ENCODE measurements around the gene PRXL2A.

Gene PRXL2A

GRCh38 chr10:80484243-80484642 lies 75.9 kb downstream of the PRXL2A start:
- Mint-ChIP-seq H3K27ac (peak overlapping the region; percentile 99), H3K4me1 (ENCODE audit: low read depth) (peaks cover 88% of the 10 kb centered on the region), H3K36me3 (ENCODE audit: low read depth) (peaks cover 39% of the 10 kb centered on the region), H3K9me3 (no peaks in the 10 kb centered on the region), H3K4me3 (peak overlapping the region; percentile 75), H3K27me3 (no peaks in the 10 kb centered on the region)

- Mint-ChIP-seq H3K9me3 (no peaks in the 10 kb centered on the region), H3K4me3 (peak overlapping the region; percentile 75), H3K36me3 (ENCODE audit: low read depth) (peaks cover 43% of the 10 kb centered on the region), H3K27ac (peak overlapping the region; percentile 99), H3K4me1 (ENCODE audit: low read depth) (peaks cover 93% of the 10 kb centered on the region), H3K27me3 (no peaks in the 10 kb centered on the region)
Observed at GRCh38 chr10:80484676-80485075, 76.3 kb downstream of the PRXL2A start.

DNA sequence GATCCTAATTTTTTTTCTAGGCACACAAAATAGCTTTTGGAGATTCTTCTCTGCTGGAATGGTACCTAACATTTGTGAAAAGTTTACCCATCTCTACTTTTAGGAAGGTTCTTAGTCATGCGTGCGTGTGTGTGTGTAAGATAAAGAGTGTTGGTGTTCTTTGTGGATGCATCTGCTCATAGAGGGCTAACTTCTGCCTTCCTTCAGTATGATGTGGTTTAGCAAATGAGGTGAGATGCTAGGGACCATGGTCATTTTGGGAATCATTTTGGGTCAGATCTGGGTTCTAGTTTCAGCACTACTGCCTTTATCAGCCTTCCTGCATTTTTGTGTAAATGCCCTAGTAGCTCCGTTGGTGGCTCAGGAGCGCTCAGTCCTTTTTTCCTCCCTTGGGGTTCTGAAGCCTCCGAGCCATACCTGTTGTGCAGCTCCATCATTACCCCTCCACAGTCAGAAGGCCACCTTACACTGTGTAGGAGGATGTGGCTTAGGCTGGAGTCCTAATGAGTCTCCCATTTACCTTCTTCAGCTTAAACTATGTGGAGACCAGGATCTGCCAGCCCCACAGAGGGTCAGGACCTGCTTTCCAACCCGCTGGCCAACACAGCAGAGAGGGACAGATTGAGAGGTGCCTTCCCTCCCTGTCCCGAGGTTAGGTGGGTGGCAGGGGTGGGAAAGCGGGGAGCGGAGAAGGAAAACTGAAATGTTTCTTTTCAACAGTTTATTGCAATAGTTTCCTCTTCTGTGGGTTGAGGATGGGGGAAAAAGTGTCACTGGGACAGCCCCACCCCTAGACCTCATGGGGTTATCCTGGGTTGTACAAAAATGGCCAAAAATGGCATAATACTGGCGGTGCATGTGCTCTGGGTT lies 77.0 kb downstream of the PRXL2A start:
- peaks cover 96% of the 10 kb centered on the region for H3K4me1 Mint-ChIP-seq (ENCODE audit: low read depth)
- peak overlapping the region; percentile 75 for H3K4me3 Mint-ChIP-seq
- H3K36me3 Mint-ChIP-seq (ENCODE audit: low read depth): peaks cover 46% of the 10 kb centered on the region
- H3K27ac Mint-ChIP-seq: peak overlapping the region; percentile 99
- H3K9me3 Mint-ChIP-seq: no peaks in the 10 kb centered on the region
- no peaks in the 10 kb centered on the region for H3K27me3 Mint-ChIP-seq

GRCh38 chr10:80485946-80486764 lies 77.8 kb downstream of the PRXL2A start:
- Mint-ChIP-seq H3K27me3 (no peaks in the 10 kb centered on the region), H3K27ac (peak overlapping the region; percentile 99), H3K4me3 (peak overlapping the region; percentile 75), H3K36me3 (ENCODE audit: low read depth) (peaks cover 47% of the 10 kb centered on the region), H3K4me1 (ENCODE audit: low read depth) (peaks cover 98% of the 10 kb centered on the region), H3K9me3 (no peaks in the 10 kb centered on the region)

All from stimulated activated naive CD8-positive, alpha-beta T cell treated with anti-CD3 and anti-CD28 coated beads, Interleukin-15, Interleukin-2, amounts not matched to agents 100 ng/mL and 50 ng/mL, for 24 hours (primary cell).